Activated CD4-positive, alpha-beta T cell treated with anti-CD3 and anti-CD28 coated beads, Interleukin-2, amount 10 ng/mL, durations not matched to agents 7 days and 5 days (primary cell): ENCODE data around the gene EED. TPM values are rescaled to one million over a fixed set of nuclear protein-coding genes. Genes with fewer than 3 reads are reported as not detected.

Source experiments
- CTCF ChIA-PET: fragments of 350-600 bp; sonication (Branson Sonifier 250); formaldehyde crosslinking; loops from one replicate; lab custom pipeline; 2021; ENCODE audit warnings: antibody characterized with exemption; lab: Charles Lee
- POLR2A ChIA-PET: fragments of 350-600 bp; sonication (Branson Sonifier 250); formaldehyde crosslinking; loops from one replicate; lab custom pipeline; 2021; ENCODE audit warnings: antibody characterized with exemption; lab: Charles Lee
- DNase-seq: peaks from one replicate; pipeline ENCODE4 v3.0.0-alpha.2; 2020
- H3K27ac Mint-ChIP-seq: one replicate; pipeline ENCODE4 v1.8.0; 2021; ENCODE audit warnings: mild to moderate bottlenecking, moderate library complexity, mixed read lengths
- H3K27me3 Mint-ChIP-seq: one replicate; pipeline ENCODE4 v1.8.0; 2021; ENCODE audit warnings: mixed read lengths
- H3K36me3 Mint-ChIP-seq: one replicate; pipeline ENCODE4 v1.8.0; 2021; ENCODE audit warnings: low read depth, mixed read lengths
- H3K4me1 Mint-ChIP-seq: one replicate; pipeline ENCODE4 v1.8.0; 2021; ENCODE audit warnings: mixed read lengths
- H3K4me3 Mint-ChIP-seq: one replicate; pipeline ENCODE4 v1.8.0; 2021; ENCODE audit warnings: mild to moderate bottlenecking, moderate library complexity, mixed read lengths
- H3K9me3 Mint-ChIP-seq: one replicate; pipeline ENCODE4 v1.8.0; 2021; ENCODE audit warnings: mixed read lengths
- total RNA-seq, 2 experiments: library from RNA; stranded (reverse); gene quantifications; one replicate each; pipeline ENCODE4 v1.2.3, GENCODE V29; 2021

Gene EED
- total RNA-seq, 2 experiments from 2014 or later: 46.3 to 50.3 TPM

GRCh38 chr11:86261328-86261727 lies 16.8 kb downstream of the EED start:
- Mint-ChIP-seq H3K4me1 (peaks cover 9% of the 10 kb centered on the region), H3K4me3 (no peak overlapping the region), H3K27ac (no peak overlapping the region), H3K9me3 (no peaks in the 10 kb centered on the region), H3K36me3 (peaks cover 53% of the 10 kb centered on the region), H3K27me3 (no peaks in the 10 kb centered on the region)
- ChIA-PET CTCF (interaction anchor here (1.8 kb wide), 1 partner anchor 17 kb away, joined by 5 read pairs; the partner anchor contains the start of gene EED), POLR2A (no interaction called here)
- no peak for DNase-seq

- H3K27ac Mint-ChIP-seq: no peak overlapping the region
- peaks cover 9% of the 10 kb centered on the region for H3K4me1 Mint-ChIP-seq
- H3K9me3 Mint-ChIP-seq: no peaks in the 10 kb centered on the region
- no peak for DNase-seq
- H3K36me3 Mint-ChIP-seq: peaks cover 52% of the 10 kb centered on the region
- no peak overlapping the region for H3K4me3 Mint-ChIP-seq
- ChIA-PET CTCF (interaction anchor here (1.8 kb wide), 1 partner anchor 18 kb away, joined by 5 read pairs; the partner anchor contains the start of gene EED), POLR2A (no interaction called here)
- no peaks in the 10 kb centered on the region for H3K27me3 Mint-ChIP-seq
Observed at GRCh38 chr11:86262387-86262786, 17.8 kb downstream of the EED start.

GRCh38 chr11:86264649-86265048 lies 20.1 kb downstream of the EED start:
- H3K9me3 Mint-ChIP-seq: no peaks in the 10 kb centered on the region
- ChIA-PET POLR2A (no interaction called here), CTCF (interaction anchor here (1.0 kb wide), 1 partner anchor 15 kb away, joined by 3 read pairs; no protein-coding TSS in a partner anchor)
- H3K4me1 Mint-ChIP-seq: peaks cover 6% of the 10 kb centered on the region
- no peak overlapping the region for H3K4me3 Mint-ChIP-seq
- no peak overlapping the region for H3K27ac Mint-ChIP-seq
- H3K27me3 Mint-ChIP-seq: no peaks in the 10 kb centered on the region
- no peak for DNase-seq
- H3K36me3 Mint-ChIP-seq: peaks cover 56% of the 10 kb centered on the region

- no peak for DNase-seq
- Mint-ChIP-seq H3K9me3 (no peaks in the 10 kb centered on the region), H3K27ac (no peak overlapping the region), H3K27me3 (no peaks in the 10 kb centered on the region), H3K4me1 (peaks cover 9% of the 10 kb centered on the region), H3K4me3 (no peak overlapping the region), H3K36me3 (peaks cover 57% of the 10 kb centered on the region)
- ChIA-PET CTCF (interaction anchor here (0.6 to 1.0 kb wide), 2 partner anchors 15 to 204 kb away, joined by 3 read pairs; no protein-coding TSS in a partner anchor), POLR2A (no interaction called here)
Observed at GRCh38 chr11:86265194-86265593, 20.6 kb downstream of the EED start.

GRCh38 chr11:86269645-86270044 lies 25.1 kb downstream of the EED start:
- no peaks in the 10 kb centered on the region for H3K27me3 Mint-ChIP-seq
- POLR2A ChIA-PET: no interaction called here
- no peak overlapping the region for H3K27ac Mint-ChIP-seq
- peaks cover 19% of the 10 kb centered on the region for H3K4me1 Mint-ChIP-seq
- no peaks in the 10 kb centered on the region for H3K9me3 Mint-ChIP-seq
- peaks cover 72% of the 10 kb centered on the region for H3K36me3 Mint-ChIP-seq
- DNase-seq: no peak
- H3K4me3 Mint-ChIP-seq: no peak overlapping the region
- CTCF ChIA-PET: interaction anchor here (1.2 kb wide), 1 partner anchor 29 kb away, joined by 3 read pairs; no protein-coding TSS in a partner anchor

- POLR2A ChIA-PET: no interaction called here
- Mint-ChIP-seq H3K36me3 (peaks cover 84% of the 10 kb centered on the region), H3K4me1 (peaks cover 19% of the 10 kb centered on the region), H3K4me3 (no peak overlapping the region), H3K27ac (no peak overlapping the region), H3K27me3 (no peaks in the 10 kb centered on the region), H3K9me3 (no peaks in the 10 kb centered on the region)
- CTCF ChIA-PET: interaction anchor here (0.8 to 0.9 kb wide), 2 partner anchors 10 to 81 kb away, joined by 3 to 4 read pairs; no protein-coding TSS in a partner anchor
- DNase-seq: no peak
Observed at GRCh38 chr11:86274503-86274902, 29.9 kb downstream of the EED start.

- ChIA-PET CTCF (interaction anchor here (0.9 kb wide), 1 partner anchor 9 kb away, joined by 3 read pairs; no protein-coding TSS in a partner anchor), POLR2A (no interaction called here)
- DNase-seq: no peak
- no peak overlapping the region for H3K27ac Mint-ChIP-seq
- H3K4me1 Mint-ChIP-seq: peaks cover 18% of the 10 kb centered on the region
- H3K4me3 Mint-ChIP-seq: no peak overlapping the region
- no peaks in the 10 kb centered on the region for H3K27me3 Mint-ChIP-seq
- no peaks in the 10 kb centered on the region for H3K9me3 Mint-ChIP-seq
- H3K36me3 Mint-ChIP-seq: peaks cover 84% of the 10 kb centered on the region
Observed at GRCh38 chr11:86274999-86275398, 30.4 kb downstream of the EED start.

GRCh38 chr11:86275493-86276370 lies 31.2 kb downstream of the EED start:
- Mint-ChIP-seq H3K4me3 (no peak overlapping the region), H3K36me3 (peaks cover 84% of the 10 kb centered on the region), H3K27me3 (no peaks in the 10 kb centered on the region), H3K4me1 (peaks cover 14% of the 10 kb centered on the region), H3K27ac (no peak overlapping the region), H3K9me3 (no peaks in the 10 kb centered on the region)
- DNase-seq: no peak
- ChIA-PET POLR2A (no interaction called here), CTCF (interaction anchor here (0.9 kb wide), 1 partner anchor 9 kb away, joined by 3 read pairs; no protein-coding TSS in a partner anchor)

GRCh38 chr11:86277741-86278140 lies 33.2 kb downstream of the EED start:
- no peak overlapping the region for H3K4me3 Mint-ChIP-seq
- H3K4me1 Mint-ChIP-seq: peaks cover 16% of the 10 kb centered on the region
- H3K27ac Mint-ChIP-seq: no peak overlapping the region
- H3K9me3 Mint-ChIP-seq: no peaks in the 10 kb centered on the region
- CTCF ChIA-PET: no interaction called here
- peaks cover 77% of the 10 kb centered on the region for H3K36me3 Mint-ChIP-seq
- no peaks in the 10 kb centered on the region for H3K27me3 Mint-ChIP-seq
- no peak for DNase-seq
- POLR2A ChIA-PET: no interaction called here

GRCh38 chr11:86278226-86278625 lies 33.7 kb downstream of the EED start:
- peaks cover 16% of the 10 kb centered on the region for H3K4me1 Mint-ChIP-seq

GRCh38 chr11:86279747-86280146 lies 35.2 kb downstream of the EED start:
- Mint-ChIP-seq H3K9me3 (no peaks in the 10 kb centered on the region), H3K4me1 (peaks cover 12% of the 10 kb centered on the region), H3K27me3 (no peaks in the 10 kb centered on the region), H3K27ac (no peak overlapping the region), H3K4me3 (no peak overlapping the region), H3K36me3 (peaks cover 71% of the 10 kb centered on the region)
- DNase-seq: no peak
- ChIA-PET CTCF (interaction anchor here (1.1 to 1.4 kb wide), 2 partner anchors 15 to 64 kb away, joined by 3 read pairs; no protein-coding TSS in a partner anchor), POLR2A (no interaction called here)

More at GRCh38 chr11:86278226-86278625, 33.7 kb downstream of the EED start:
- no peak for DNase-seq
- H3K9me3 Mint-ChIP-seq: no peaks in the 10 kb centered on the region
- no peaks in the 10 kb centered on the region for H3K27me3 Mint-ChIP-seq
- no peak overlapping the region for H3K27ac Mint-ChIP-seq
- no peak overlapping the region for H3K4me3 Mint-ChIP-seq
- peaks cover 72% of the 10 kb centered on the region for H3K36me3 Mint-ChIP-seq
- POLR2A ChIA-PET: no interaction called here
- CTCF ChIA-PET: interaction anchor here (0.8 kb wide), 1 partner anchor 314 kb away, joined by 3 read pairs; no protein-coding TSS in a partner anchor

- Mint-ChIP-seq H3K27ac (peak overlapping the region; percentile 10), H3K4me1 (peaks cover 44% of the 10 kb centered on the region), H3K27me3 (no peaks in the 10 kb centered on the region), H3K9me3 (no peaks in the 10 kb centered on the region), H3K4me3 (peak overlapping the region; percentile 2), H3K36me3 (peaks cover 17% of the 10 kb centered on the region)
- POLR2A ChIA-PET: no interaction called here
- CTCF ChIA-PET: interaction anchor here (0.6 kb wide), 1 partner anchor 54 kb away, joined by 7 read pairs; no protein-coding TSS in a partner anchor
- DNase-seq: no peak
Observed at GRCh38 chr11:86287468-86287796, 42.9 kb downstream of the EED start.
